CD4-positive, alpha-beta T cell (primary cell): Measurements from ENCODE around the gene KLHDC4. TPM values are rescaled to one million over a fixed set of nuclear protein-coding genes. Genes with fewer than 3 reads are reported as not detected.

Source experiments
- ATAC-seq: fragments of 200-7000 bp; cut with Tn5 transposase; one replicate; pipeline ENCODE4 v1.10.0; 2022; ENCODE audit warnings: mild to moderate bottlenecking; ENCODE audit not compliant: poor library complexity
- CTCF ChIA-PET: fragments of 350-600 bp; sonication (Branson Sonifier 250); formaldehyde crosslinking; loops from one replicate; lab custom pipeline; 2021; ENCODE audit warnings: antibody characterized with exemption, inconsistent platforms; lab: Charles Lee
- POLR2A ChIA-PET: fragments of 350-600 bp; sonication (Branson Sonifier 250); formaldehyde crosslinking; loops from one replicate; lab custom pipeline; 2021; ENCODE audit warnings: antibody characterized with exemption, inconsistent platforms; lab: Charles Lee
- DNase-seq, 14 experiments: peaks; one replicate each; pipeline ENCODE4 v3.0.0-alpha.2; 2013 to 2020; ENCODE audit warnings: mixed read lengths in 2 of 14
- H3K27ac ChIP-seq, 2 donors: one replicate each; pipeline versions ENCODE4 v1.5.1 to v1.7.0; 2013; ENCODE audit warnings: low read length in 2 of 2, low read depth in 1 of 2, mild to moderate bottlenecking in 1 of 2
- H3K27me3 ChIP-seq, 2 experiments: 1 replicate in 1 of 2; 2 replicates in 1 of 2; pipeline versions ENCODE4 v1.6.1 to v1.7.0; 2013; ENCODE audit warnings: low read length in 2 of 2, control low read depth in 1 of 2, mild to moderate bottlenecking in 1 of 2, moderate library complexity in 1 of 2; ENCODE audit not compliant: insufficient read depth in 2 of 2, control insufficient read depth in 1 of 2
- H3K36me3 ChIP-seq: one replicate; pipeline ENCODE4 v1.6.1; 2013; ENCODE audit warnings: low read length, control low read depth; ENCODE audit not compliant: insufficient read depth
- H3K4me1 ChIP-seq: one replicate; pipeline ENCODE4 v1.6.1; 2013; ENCODE audit warnings: low read length, control low read depth; ENCODE audit not compliant: insufficient read depth
- H3K4me3 ChIP-seq: one replicate; pipeline ENCODE4 v1.5.1; 2013; ENCODE audit warnings: mild to moderate bottlenecking, low read length, moderate library complexity
- H3K9me3 ChIP-seq, 2 experiments: 1 replicate in 1 of 2; 2 replicates in 1 of 2; pipeline versions ENCODE4 v1.6.1 to v1.7.0; 2013; ENCODE audit warnings: low read length in 2 of 2, mild to moderate bottlenecking in 2 of 2, control low read depth in 1 of 2, moderate library complexity in 1 of 2; ENCODE audit not compliant: control insufficient read depth in 1 of 2, insufficient read depth in 1 of 2
- H3K27ac Mint-ChIP-seq: one replicate; pipeline ENCODE4 v1.8.0; 2020; ENCODE audit warnings: mixed read lengths
- H3K27me3 Mint-ChIP-seq: one replicate; pipeline ENCODE4 v1.8.0; 2021; ENCODE audit warnings: mixed read lengths
- H3K36me3 Mint-ChIP-seq: one replicate; pipeline ENCODE4 v1.8.0; 2021; ENCODE audit warnings: low read depth, mixed read lengths
- H3K4me1 Mint-ChIP-seq: one replicate; pipeline ENCODE4 v1.8.0; 2021; ENCODE audit warnings: low read depth, mixed read lengths
- H3K4me3 Mint-ChIP-seq: one replicate; pipeline ENCODE4 v1.8.0; 2020; ENCODE audit warnings: mild to moderate bottlenecking, mixed read lengths
- H3K9me3 Mint-ChIP-seq: one replicate; pipeline ENCODE4 v1.8.0; 2020; ENCODE audit warnings: mixed read lengths
- CTCF ChIP-seq: fragments of 200-600 bp; IDR thresholded peaks from one replicate; pipeline ENCODE4 v1.8.0; 2022; ENCODE audit warnings: antibody characterized with exemption, mild to moderate bottlenecking
- intact Hi-C, 2 experiments: fragments of 100-400 bp; cut with DNase I in 1 of 2; cut with micrococcal nuclease in 1 of 2; formaldehyde crosslinking; loops; one replicate each; pipeline versions ENCODE4 v1.15.1 to v1.9.0; 2023 to 2025; cut with DNase I, micrococcal nuclease
- total RNA-seq, 174 experiments: library from RNA in 2 of 174; stranded (reverse) in 2 of 174; gene quantifications; one replicate each; pipeline ENCODE4 v1.2.3 and lab custom pipeline; 2021 to 2026

The KLHDC4 gene
- total RNA-seq, 2 experiments from 2014 or later: 41.4 to 43.0 TPM

DNA sequence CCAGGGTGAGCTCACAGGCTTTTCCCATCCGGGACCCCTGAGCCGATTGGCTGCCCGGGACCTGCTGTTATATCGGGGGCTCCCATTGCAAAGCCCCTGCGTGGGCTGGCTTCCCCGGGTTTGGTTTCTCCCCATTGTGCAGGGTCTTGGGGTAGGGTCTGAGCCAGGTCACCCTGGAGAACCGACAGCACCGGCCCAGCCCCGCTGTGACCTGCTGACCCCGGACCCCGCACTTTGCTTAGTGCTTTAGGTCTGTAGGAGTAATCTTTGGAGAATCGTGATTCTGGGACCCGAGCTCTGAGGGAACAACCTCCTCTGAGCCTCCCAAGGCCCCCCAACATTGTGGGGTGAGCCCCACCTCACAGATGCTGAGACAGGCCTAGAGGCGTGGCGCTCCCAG is 100.6 kb downstream of the KLHDC4 start:
- ATAC-seq: no peak
- no peak overlapping the region for H3K27ac ChIP-seq
- peaks cover 22% of the 10 kb centered on the region for H3K27me3 Mint-ChIP-seq
- DNase-seq: no peak
- no peak for TF ChIP-seq CTCF
- no peaks in the 10 kb centered on the region for H3K27me3 ChIP-seq
- H3K36me3 Mint-ChIP-seq: no peaks in the 10 kb centered on the region
- intact Hi-C loops: no loop called here
- no peak overlapping the region for H3K4me3 Mint-ChIP-seq
- H3K4me1 Mint-ChIP-seq: no peaks in the 10 kb centered on the region
- H3K27ac Mint-ChIP-seq: no peak overlapping the region
- H3K9me3 ChIP-seq: peaks cover 0 to 9% of the 10 kb centered on the region in 2 experiments
- ChIA-PET POLR2A (no interaction called here), CTCF (no interaction called here)
- no peak overlapping the region for H3K4me3 ChIP-seq
- H3K4me1 ChIP-seq: no peaks in the 10 kb centered on the region
- H3K9me3 Mint-ChIP-seq: no peaks in the 10 kb centered on the region
- no peaks in the 10 kb centered on the region for H3K36me3 ChIP-seq

GRCh38 chr16:87664792-87665191 is 101.0 kb downstream of the KLHDC4 start:
- DNase-seq: no peak
- Histone ChIP-seq H3K9me3 (peaks cover 0 to 9% of the 10 kb centered on the region in 2 experiments), H3K4me1 (no peaks in the 10 kb centered on the region), H3K27me3 (no peaks in the 10 kb centered on the region), H3K27ac (no peak overlapping the region), H3K36me3 (no peaks in the 10 kb centered on the region), H3K4me3 (no peak overlapping the region)
- Mint-ChIP-seq H3K36me3 (no peaks in the 10 kb centered on the region), H3K4me3 (no peak overlapping the region), H3K27ac (no peak overlapping the region), H3K27me3 (peaks cover 22% of the 10 kb centered on the region), H3K9me3 (no peaks in the 10 kb centered on the region), H3K4me1 (no peaks in the 10 kb centered on the region)
- intact Hi-C loops: no loop called here
- CTCF ChIA-PET: no interaction called here
- TF ChIP-seq CTCF: no peak
- no peak for ATAC-seq
- POLR2A ChIA-PET: no interaction called here

- CTCF ChIA-PET: no interaction called here
These were observed 103.3 kb downstream of the KLHDC4 start for GRCh38 chr16:87662254-87663204.

More at GRCh38 chr16:87662254-87663204, 103.3 kb downstream of the KLHDC4 start:
- H3K36me3 ChIP-seq: no peaks in the 10 kb centered on the region
- H3K4me1 ChIP-seq: no peaks in the 10 kb centered on the region
- Mint-ChIP-seq H3K4me1 (no peaks in the 10 kb centered on the region), H3K9me3 (no peaks in the 10 kb centered on the region), H3K4me3 (no peak overlapping the region), H3K36me3 (no peaks in the 10 kb centered on the region), H3K27ac (no peak overlapping the region), H3K27me3 (peaks cover 22% of the 10 kb centered on the region)
- no peaks in the 10 kb centered on the region for H3K27me3 ChIP-seq
- POLR2A ChIA-PET: no interaction called here
- no peak for TF ChIP-seq CTCF
- intact Hi-C loops: no loop called here
- no peak overlapping the region for H3K4me3 ChIP-seq
- DNase-seq (no peak), ATAC-seq (no peak)
- peaks cover 0 to 15% of the 10 kb centered on the region in 2 experiments for H3K9me3 ChIP-seq
- H3K27ac ChIP-seq: no peak overlapping the region
